ENCODE measurements around the gene OOSP3. TPM values are rescaled to one million over a fixed set of nuclear protein-coding genes. Genes with fewer than 3 reads are reported as not detected.
A peak's percentile ranks its signal among the peaks of the same experiment; 100 is the strongest.
"Not testable (repeated sequence)": the region's sequence is repeated elsewhere in the genome, so short reads cannot be mapped to it uniquely, and the experiment has no call there.

OOSP3 gene
- total RNA-seq, 1 experiment from 2014 or later, result not detected

DNA sequence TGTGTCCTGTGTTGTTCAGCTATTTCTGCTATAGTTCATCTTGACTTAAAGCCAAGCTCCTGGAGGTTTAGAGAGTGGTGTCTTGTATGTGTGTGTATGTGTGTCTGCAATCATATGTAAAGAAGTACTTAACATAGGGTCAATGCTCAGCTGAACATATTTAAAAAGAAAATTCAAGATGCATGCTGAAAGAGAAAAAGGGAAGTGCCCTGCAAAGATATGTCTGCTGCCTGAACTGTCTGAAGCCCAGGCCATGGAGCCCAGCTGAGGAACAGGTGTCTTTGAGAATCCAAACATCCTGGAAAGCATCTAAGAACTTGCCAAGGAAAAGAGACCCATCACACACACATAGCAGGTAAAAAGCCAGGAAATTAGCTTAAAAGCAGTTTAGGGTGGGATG is 18.9 kb upstream of the OOSP3 start:
- Histone ChIP-seq H3K27ac (no peak overlapping the region), H3K36me3 (no peaks in the 10 kb centered on the region), H3K4me1 (peaks cover 7% of the 10 kb centered on the region), H3K27me3 (no peaks in the 10 kb centered on the region), H3K4me3 (no peak overlapping the region), H3K9me3 (replicated peaks) (no peaks in the 10 kb centered on the region)
- no peak for DNase-seq

DNA sequence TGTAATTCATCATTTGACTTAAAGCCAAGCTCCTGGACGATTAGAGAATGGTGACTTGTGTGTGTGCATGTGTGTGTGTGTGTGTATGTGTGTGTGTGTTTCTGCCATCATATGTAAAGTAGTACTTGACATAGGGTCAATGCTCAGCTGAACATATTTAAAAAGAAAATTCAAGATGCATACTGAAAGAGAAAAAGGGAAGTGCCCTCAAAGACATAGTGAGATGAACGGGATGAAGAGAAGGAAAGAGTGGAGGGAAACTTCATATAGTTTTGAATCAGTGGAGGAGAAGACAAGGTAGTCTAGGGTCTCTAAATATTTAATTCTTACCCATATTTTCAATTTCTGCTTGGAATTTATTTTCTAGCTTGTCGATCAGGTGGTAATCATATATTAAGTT is 16.3 kb upstream of the OOSP3 start:
- H3K4me1 ChIP-seq, result peaks cover 7% of the 10 kb centered on the region
- H3K4me3 ChIP-seq, result no peak overlapping the region
- no peak for DNase-seq
- H3K36me3 ChIP-seq, result no peaks in the 10 kb centered on the region
- H3K9me3 ChIP-seq (replicated peaks), result no peaks in the 10 kb centered on the region
- no peak overlapping the region for H3K27ac ChIP-seq
- no peaks in the 10 kb centered on the region for H3K27me3 ChIP-seq

DNA sequence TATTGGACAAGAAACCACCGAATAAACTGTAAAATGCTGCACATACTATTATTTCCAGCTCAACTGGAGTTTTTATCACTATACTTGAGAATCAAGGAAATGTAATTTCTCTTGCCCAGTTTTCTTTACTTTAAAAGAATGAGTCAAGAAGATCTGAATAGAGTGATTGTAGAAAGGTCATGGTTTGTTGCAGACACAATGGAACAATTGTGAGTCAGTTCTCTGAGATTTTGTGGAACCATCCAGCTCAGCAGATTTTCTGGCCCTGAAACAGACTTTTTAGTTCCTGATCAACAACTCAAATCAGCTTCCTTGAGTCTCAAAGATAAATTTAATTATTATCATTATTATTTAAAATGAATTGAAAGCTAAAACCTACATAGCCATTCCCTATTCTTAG is 13.6 kb upstream of the OOSP3 start:
- Histone ChIP-seq H3K4me1 (no peaks in the 10 kb centered on the region), H3K27ac (no peak overlapping the region), H3K36me3 (no peaks in the 10 kb centered on the region), H3K9me3 (replicated peaks) (no peaks in the 10 kb centered on the region), H3K27me3 (no peaks in the 10 kb centered on the region), H3K4me3 (no peak overlapping the region)
- peak in 1 of 2 experiments; percentile 17 for DNase-seq

DNA sequence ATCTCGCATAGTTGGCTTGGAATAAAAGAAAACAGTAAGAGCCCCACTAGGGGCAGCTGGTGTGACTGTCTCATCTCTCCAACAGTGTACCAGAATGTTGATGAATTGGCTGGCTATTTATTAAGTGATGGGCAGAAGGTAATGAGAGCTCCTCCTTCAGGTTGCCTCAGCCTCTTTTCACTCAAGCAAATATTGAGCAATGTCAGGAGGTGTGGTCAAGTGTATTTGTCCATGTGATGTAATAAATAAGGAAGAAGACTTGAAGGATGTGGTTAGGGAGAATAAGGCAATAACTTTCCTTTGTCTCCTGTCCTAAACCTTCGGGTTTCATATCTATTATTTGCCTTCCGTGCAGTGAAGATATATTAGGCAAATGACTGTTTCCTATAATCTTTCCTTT is 12.2 kb upstream of the OOSP3 start, which contains the start of gene TCN1:
Gene TCN1, minus strand, starts transcription at position 91 of the 400 bp plus-strand sequence. Its CDS starts 17 bp downstream, at position 74.
- Histone ChIP-seq H3K36me3 (no peaks in the 10 kb centered on the region), H3K27ac (no peak within 1 kb of the TSS), H3K27me3 (no peaks in the 10 kb centered on the region), H3K4me1 (no peaks in the 10 kb centered on the region), H3K4me3 (no peak within 1 kb of the TSS), H3K9me3 (replicated peaks) (no peaks in the 10 kb centered on the region)
- no peak for DNase-seq

DNA sequence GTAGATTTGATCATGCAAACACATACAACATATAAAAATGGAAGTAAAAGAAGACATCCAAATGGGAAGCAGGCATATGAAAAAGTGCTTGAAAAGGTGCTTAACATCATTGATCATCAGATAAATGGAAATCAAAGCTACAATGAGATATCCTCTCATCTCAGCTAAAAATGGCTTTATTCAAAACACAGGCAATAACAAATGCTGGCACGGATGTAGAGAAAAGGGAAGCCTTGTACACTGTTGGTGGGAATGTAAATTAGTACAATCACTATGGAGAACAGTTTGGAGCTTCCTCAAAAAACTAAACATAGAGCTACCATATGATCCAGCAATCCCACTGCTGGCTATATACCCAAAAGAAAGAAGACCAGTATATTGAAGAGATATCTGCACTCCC is 11.7 kb upstream of the OOSP3 start:
- Histone ChIP-seq H3K4me1 (no peaks in the 10 kb centered on the region), H3K9me3 (replicated peaks) (no peaks in the 10 kb centered on the region), H3K4me3 (no peak overlapping the region), H3K36me3 (no peaks in the 10 kb centered on the region), H3K27ac (no peak overlapping the region), H3K27me3 (no peaks in the 10 kb centered on the region)
- no peak for DNase-seq

DNA sequence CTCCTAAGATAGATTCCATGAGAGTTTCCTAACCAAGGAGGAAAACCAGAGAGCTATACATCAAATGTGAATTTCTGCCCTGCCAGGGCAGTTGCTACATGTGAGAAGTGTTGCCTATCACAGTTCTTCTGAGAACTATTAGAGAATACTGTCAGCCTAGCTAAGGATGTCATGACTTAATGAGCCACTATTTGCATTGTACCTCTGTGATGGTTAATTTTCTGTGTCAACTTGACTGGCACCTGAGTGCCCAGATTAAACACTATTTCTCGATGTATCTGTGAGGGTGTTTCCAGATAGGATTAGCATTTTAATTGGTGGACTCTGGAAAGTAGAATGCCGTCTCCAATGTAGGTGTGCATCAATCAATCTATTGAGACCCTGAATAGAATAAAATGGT is 10.6 kb upstream of the OOSP3 start:
- DNase-seq, result no peak
- no peaks in the 10 kb centered on the region for H3K27me3 ChIP-seq
- no peaks in the 10 kb centered on the region for H3K9me3 ChIP-seq (replicated peaks)
- no peak overlapping the region for H3K27ac ChIP-seq
- H3K36me3 ChIP-seq, result no peaks in the 10 kb centered on the region
- H3K4me3 ChIP-seq, result no peak overlapping the region
- no peaks in the 10 kb centered on the region for H3K4me1 ChIP-seq

DNA sequence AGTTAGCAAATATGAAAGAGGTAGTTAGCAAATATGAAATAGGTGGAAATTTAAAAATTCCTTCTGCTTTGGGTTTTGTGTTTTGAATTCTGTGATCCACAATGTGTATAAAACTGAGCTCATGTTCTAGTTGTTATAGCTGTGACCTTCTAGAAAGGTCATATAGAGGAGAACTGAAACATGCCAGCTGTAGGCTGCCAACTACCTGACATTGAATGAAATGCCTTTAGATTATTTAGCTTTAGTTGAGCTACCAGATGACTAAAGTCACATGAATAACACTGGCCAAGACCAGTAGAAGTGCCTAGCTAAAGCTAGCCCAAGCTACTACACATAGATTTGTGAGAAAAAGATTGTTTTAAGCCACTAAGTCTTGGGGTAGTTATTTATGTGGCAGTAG is 6.5 kb upstream of the OOSP3 start:
- Histone ChIP-seq H3K4me3 (no peak overlapping the region), H3K27ac (no peak overlapping the region), H3K4me1 (no peaks in the 10 kb centered on the region), H3K27me3 (no peaks in the 10 kb centered on the region), H3K9me3 (replicated peaks) (no peaks in the 10 kb centered on the region), H3K36me3 (no peaks in the 10 kb centered on the region)
- no peak for DNase-seq

DNA sequence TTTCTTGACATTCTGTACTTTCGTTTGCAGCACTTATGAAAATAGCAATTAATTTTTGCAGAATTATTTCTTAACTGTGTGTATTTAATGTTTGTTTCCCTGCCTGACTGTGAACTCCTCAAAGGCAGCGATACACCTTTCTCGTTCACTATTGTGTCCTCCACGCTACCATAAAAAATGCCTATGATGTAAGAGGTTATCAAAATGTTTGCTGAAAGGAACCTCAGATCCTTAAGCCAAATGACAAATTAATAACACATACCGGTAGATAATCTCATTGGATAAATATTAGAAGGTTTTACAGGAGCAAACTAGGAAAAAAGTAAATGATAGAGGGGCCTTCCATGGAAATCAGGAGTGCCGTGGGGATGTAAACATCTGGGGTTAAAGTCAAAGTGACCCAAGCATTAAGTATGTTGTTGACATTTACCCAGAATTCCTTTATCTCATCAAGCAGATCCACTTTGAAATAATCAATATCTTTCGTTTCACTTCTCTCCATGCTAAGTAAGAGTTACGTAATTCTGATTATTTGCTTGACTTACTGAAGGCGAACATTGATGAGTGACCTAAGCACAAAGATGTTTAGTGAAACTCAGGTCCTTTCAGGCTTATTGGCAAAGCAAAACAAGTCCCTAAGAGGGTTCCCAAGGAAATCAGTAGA is 2.6 kb upstream of the OOSP3 start:
- Histone ChIP-seq H3K9me3 (replicated peaks) (no peaks in the 10 kb centered on the region), H3K27ac (no peak overlapping the region), H3K27me3 (no peaks in the 10 kb centered on the region), H3K4me1 (no peaks in the 10 kb centered on the region), H3K36me3 (no peaks in the 10 kb centered on the region), H3K4me3 (no peak overlapping the region)
- no peak for DNase-seq

DNA sequence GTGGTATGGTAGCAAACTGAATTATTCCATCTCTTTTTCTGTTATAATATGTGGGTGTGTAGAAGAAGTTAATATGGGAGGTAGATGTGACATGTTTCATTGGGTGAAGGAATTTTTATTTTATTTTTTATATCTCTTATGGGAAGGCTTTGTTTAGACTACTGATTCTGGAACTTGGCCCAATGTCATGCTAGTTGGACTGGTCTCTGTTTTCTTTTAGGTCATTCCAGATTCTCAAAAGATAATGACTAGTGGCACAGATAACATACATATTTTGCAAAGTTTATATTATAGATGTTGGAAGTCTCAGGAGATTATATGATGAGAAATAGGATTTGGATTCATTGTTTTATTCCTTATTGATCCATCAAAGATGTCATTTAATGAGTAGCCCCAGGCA is 1.3 kb upstream of the OOSP3 start:
- no peak for DNase-seq

DNA sequence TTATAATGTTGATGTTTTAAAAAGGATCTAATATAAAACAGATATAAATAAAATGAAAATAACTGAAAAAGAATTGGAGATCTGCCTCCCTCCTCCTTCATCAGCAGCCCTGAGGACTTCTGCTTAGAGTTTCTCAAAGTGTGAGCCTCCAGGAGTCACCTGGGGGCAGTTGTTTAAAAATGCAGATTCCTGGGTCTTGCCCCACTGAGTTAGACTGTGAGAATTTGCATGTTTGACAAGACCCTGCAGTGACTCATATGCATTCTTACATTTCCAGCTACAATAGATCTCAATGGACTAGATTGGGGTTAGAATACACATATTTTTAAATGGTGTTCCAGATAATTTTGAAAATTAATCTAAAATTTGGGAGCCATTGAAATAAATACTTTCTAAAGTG is 798 bp upstream of the OOSP3 start:
- H3K9me3 ChIP-seq (replicated peaks), result no peaks in the 10 kb centered on the region
- H3K4me1 ChIP-seq, result no peaks in the 10 kb centered on the region
- H3K4me3 ChIP-seq, result no peak overlapping the region
- H3K36me3 ChIP-seq, result no peaks in the 10 kb centered on the region
- no peaks in the 10 kb centered on the region for H3K27me3 ChIP-seq
- no peak for DNase-seq
- H3K27ac ChIP-seq, result no peak overlapping the region

More for the DNA sequence above, 1.3 kb upstream of the OOSP3 start:
- Histone ChIP-seq H3K36me3 (no peaks in the 10 kb centered on the region), H3K4me1 (no peaks in the 10 kb centered on the region), H3K27me3 (no peaks in the 10 kb centered on the region), H3K27ac (no peak overlapping the region), H3K4me3 (no peak overlapping the region), H3K9me3 (replicated peaks) (no peaks in the 10 kb centered on the region)

DNA sequence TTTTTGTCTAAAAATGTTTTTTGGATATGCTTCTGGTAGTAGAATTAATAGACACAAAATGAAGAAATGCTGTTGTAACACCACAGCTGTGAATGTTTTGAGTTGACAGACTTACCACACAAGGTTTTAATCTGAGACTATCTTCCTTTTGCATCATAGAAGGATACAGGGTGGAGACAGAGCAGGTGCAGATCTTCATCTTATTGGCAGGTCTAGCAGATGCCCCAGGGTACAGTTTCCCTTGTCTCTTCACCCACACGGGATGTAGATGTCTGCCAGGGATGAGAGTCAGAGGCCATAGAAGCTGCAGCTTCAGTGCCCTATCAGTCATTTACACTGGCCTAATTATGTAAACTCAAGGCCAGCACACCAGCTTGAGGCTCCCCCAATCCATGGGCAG is 985 bp downstream of the OOSP3 start:
- DNase-seq, result no peak
- Histone ChIP-seq H3K27ac (no peak overlapping the region), H3K4me1 (no peaks in the 10 kb centered on the region), H3K27me3 (no peaks in the 10 kb centered on the region), H3K36me3 (no peaks in the 10 kb centered on the region), H3K9me3 (replicated peaks) (no peaks in the 10 kb centered on the region), H3K4me3 (no peak overlapping the region)

DNA sequence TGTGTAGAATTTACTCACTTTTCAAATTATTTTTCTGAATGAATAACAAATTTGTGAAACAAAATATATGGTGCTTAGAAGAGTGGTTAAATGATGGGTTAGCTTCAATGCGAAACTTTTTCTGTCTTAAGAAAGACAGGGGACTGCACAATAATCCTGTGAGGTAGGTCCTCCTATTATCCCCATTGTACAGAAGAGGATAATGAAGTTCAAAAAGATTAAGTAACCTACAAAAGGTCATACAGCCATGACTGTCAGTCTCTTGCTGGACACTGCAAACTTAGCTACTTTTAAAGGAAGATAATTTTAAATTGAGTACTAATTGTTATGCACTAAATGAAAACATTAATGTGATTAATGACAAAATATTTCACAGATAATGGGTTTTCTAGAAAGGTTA is 5.0 kb downstream of the OOSP3 start:
- no peak for DNase-seq
- no peak overlapping the region for H3K27ac ChIP-seq
- H3K4me1 ChIP-seq, result no peaks in the 10 kb centered on the region
- H3K4me3 ChIP-seq, result no peak overlapping the region
- H3K27me3 ChIP-seq, result no peaks in the 10 kb centered on the region
- no peaks in the 10 kb centered on the region for H3K9me3 ChIP-seq (replicated peaks)
- H3K36me3 ChIP-seq, result no peaks in the 10 kb centered on the region

DNA sequence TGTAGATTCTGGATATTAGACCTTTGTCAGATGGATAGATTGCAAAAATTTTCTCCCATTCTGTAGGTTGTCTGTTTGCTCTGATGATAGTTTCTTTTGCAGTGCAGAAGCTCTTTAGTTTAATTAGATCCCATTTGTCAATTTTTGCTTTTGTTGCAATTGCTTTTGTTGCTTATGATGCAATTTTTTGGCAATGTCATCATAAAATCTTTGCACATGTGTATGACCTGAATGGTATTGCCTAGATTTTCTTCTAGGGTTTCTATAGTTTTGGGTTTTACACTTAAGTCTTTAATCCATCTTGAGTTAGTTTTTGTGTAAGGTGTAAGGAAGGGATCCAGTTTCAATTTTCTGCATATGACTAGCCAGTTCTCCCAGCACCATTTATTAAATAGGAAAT is 8.6 kb downstream of the OOSP3 start:
- not testable (repeated sequence) for H3K36me3 ChIP-seq; H3K4me3 ChIP-seq; DNase-seq; H3K4me1 ChIP-seq; H3K27ac ChIP-seq; H3K27me3 ChIP-seq; H3K9me3 ChIP-seq (replicated peaks)

DNA sequence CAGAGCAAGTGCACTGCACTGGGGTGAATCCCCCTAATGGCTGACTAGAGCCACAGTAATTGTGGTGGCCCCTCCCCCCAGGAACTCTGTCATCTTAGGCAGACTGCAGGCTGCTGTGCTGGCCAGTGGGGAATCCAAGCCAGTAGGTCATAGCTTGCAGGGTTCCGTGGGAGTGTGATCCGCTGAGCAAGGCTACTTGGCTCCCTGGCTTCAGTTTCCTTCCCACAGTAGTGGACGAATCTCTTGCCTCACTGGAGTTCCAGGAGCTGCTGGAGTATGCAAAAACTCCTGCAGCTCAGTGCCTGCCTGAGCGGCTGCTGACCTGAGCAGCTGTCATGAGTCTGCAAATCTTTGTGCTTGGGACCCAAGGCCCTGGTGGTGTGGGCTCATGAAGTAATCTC is 13.2 kb downstream of the OOSP3 start:
- Histone ChIP-seq H3K9me3 (replicated peaks) (peaks cover 7% of the 10 kb centered on the region; the same call in 1 of the 2 replicates), H3K27ac (peak overlapping the region; percentile 63), H3K36me3 (no peaks in the 10 kb centered on the region), H3K27me3 (no peaks in the 10 kb centered on the region), H3K4me1 (0 out of 2 replicates have a peak, but pooled peaks cover 2% of the 10 kb centered on the region), H3K4me3 (peak overlapping the region; percentile 46)
- DNase-seq, result peak; percentile 70 to 84

DNA sequence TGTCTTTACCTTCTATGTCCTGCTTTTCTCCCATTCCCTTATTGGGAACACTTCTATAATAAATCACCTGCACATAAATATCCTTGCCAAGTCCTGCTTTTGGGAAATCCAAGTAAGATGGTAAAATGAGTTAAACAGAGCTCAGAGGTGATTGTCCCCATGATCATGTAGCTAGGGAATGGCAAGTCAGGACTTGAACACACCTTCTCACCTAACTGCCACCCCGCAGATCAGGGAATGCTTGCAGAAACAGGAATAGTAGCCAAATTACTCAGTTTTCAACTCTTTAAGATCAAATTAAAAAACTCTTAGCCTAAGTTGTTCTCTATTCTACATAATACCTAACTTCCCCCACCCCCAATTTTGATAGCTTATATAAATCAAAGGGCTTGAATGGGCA is 16.0 kb downstream of the OOSP3 start:
- DNase-seq, result no peak
- Histone ChIP-seq H3K4me3 (no peak overlapping the region), H3K4me1 (0 out of 2 replicates have a peak, but pooled peaks cover 2% of the 10 kb centered on the region), H3K27me3 (no peaks in the 10 kb centered on the region), H3K36me3 (no peaks in the 10 kb centered on the region), H3K9me3 (replicated peaks) (peaks cover 4% of the 10 kb centered on the region; the same call in 1 of the 2 replicates), H3K27ac (no peak overlapping the region)

DNA sequence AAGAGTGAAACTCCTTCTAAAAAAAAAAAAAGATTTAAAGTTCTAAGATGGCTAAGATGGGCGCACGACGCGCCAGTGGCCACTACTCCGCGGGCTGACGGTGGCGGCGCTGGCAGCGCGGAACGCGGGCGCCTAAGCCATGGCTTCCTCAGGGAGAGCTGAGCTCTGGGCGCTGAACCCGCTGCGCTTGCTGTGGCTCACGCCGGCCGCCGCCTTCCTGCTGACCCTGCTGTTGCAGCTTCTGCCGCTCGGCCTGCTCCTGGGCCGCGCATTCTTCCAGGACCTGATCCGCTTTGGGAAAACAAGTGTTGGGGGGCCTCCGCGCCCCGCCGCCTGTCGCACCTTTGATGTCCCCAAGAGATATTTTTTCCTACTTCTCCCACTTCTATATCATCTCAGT is 19.5 kb downstream of the OOSP3 start:
- Histone ChIP-seq H3K4me3 (no peak overlapping the region), H3K4me1 (peaks cover 14% of the 10 kb centered on the region), H3K27ac (no peak overlapping the region), H3K27me3 (no peaks in the 10 kb centered on the region), H3K9me3 (replicated peaks) (no peaks in the 10 kb centered on the region; the same call in 1 of the 2 replicates), H3K36me3 (no peaks in the 10 kb centered on the region)
- no peak for DNase-seq
